HEK293 (cell line): Measurements from ENCODE around the gene CELF4.

Experiments used
- CTCF ChIA-PET: fragments of 350-600 bp; formaldehyde crosslinking; extraction: SDS; loops from one replicate; lab custom pipeline; 2021; ENCODE audit warnings: antibody characterized with exemption; lab: Yijun Ruan, JAX
- POLR2A ChIA-PET: fragments of 300-600 bp; formaldehyde crosslinking; extraction: SDS; loops from one replicate; lab custom pipeline; 2020; ENCODE audit warnings: antibody characterized with exemption, inconsistent platforms; lab: Yijun Ruan, JAX
- H3K27ac ChIP-seq: fragments of 200-500 bp; sonication (Bioruptor generic); 2 replicates; pipeline ENCODE4 v1.5.1; 2014; ENCODE audit warnings: low read depth, low read length, control low read depth, inconsistent platforms; ENCODE audit errors: extremely low read depth
- H3K36me3 ChIP-seq, 2 experiments: fragments of 200-500 bp in 1 of 2; sonication (Bioruptor generic) in 1 of 2; 1 replicate in 1 of 2; 2 replicates in 1 of 2; pipeline ENCODE4 v1.5.1; 2014 to 2017; ENCODE audit warnings: inconsistent platforms in 2 of 2, low read length in 2 of 2; ENCODE audit not compliant: control insufficient read depth in 2 of 2, insufficient read depth in 1 of 2
- H3K4me1 ChIP-seq: fragments of 200-500 bp; sonication (Bioruptor generic); 2 replicates; pipeline ENCODE4 v1.5.1; 2014; ENCODE audit warnings: mild to moderate bottlenecking, low read length, inconsistent platforms; ENCODE audit not compliant: control insufficient read depth, insufficient read depth
- H3K4me3 ChIP-seq: 2 replicates; pipeline ENCODE4 v1.5.1; 2011; ENCODE audit warnings: low read depth, mild to moderate bottlenecking, control low read depth, low read length, moderate library complexity
- H3K9me3 ChIP-seq: fragments of 200-500 bp; sonication (Bioruptor generic); 2 replicates; pipeline ENCODE4 v1.5.1; 2014; ENCODE audit warnings: low read depth, low read length, inconsistent platforms; ENCODE audit not compliant: control insufficient read depth, insufficient read depth
- HOXC10 ChIP-seq: sonication (generic); formaldehyde crosslinking; IDR thresholded peaks from 2 replicates; pipeline ENCODE4 v1.8.1; 2023; ENCODE audit warnings: mild to moderate bottlenecking, missing genetic modification reagents
- KLF16 ChIP-seq: fragments of 450-650 bp; formaldehyde crosslinking; IDR thresholded peaks from 2 replicates; pipeline ENCODE4 v1.5.1; 2017; ENCODE audit warnings: missing biosample characterization, missing genetic modification characterization
- SCRT1 ChIP-seq: fragments of 450-650 bp; formaldehyde crosslinking; IDR thresholded peaks from 2 replicates; pipeline ENCODE4 v1.5.1; 2016; ENCODE audit warnings: missing biosample characterization, missing genetic modification characterization, borderline replicate concordance
- ZNF121 ChIP-seq: fragments of 450-650 bp; formaldehyde crosslinking; IDR thresholded peaks from 2 replicates; pipeline ENCODE4 v1.5.1; 2016; ENCODE audit warnings: missing biosample characterization, missing genetic modification characterization
- ZNF354C ChIP-seq: fragments of 450-650 bp; formaldehyde crosslinking; IDR thresholded peaks from 2 replicates; pipeline ENCODE4 v1.5.1; 2016; ENCODE audit warnings: missing biosample characterization, missing genetic modification characterization, low read depth, borderline replicate concordance
- ZNF391 ChIP-seq: fragments of 450-650 bp; formaldehyde crosslinking; IDR thresholded peaks from 2 replicates; pipeline ENCODE4 v1.5.1; 2016; ENCODE audit warnings: low read depth, missing biosample characterization, missing genetic modification characterization, borderline replicate concordance
- ZNF423 ChIP-seq: fragments of 450-650 bp; formaldehyde crosslinking; IDR thresholded peaks from 2 replicates; pipeline ENCODE4 v1.5.1; 2016; ENCODE audit warnings: missing biosample characterization, missing genetic modification characterization
- ZNF501 ChIP-seq: fragments of 450-650 bp; formaldehyde crosslinking; IDR thresholded peaks from 2 replicates; pipeline ENCODE4 v1.5.1; 2016; ENCODE audit warnings: missing biosample characterization, missing genetic modification characterization
- ZNF529 ChIP-seq: fragments of 450-650 bp; formaldehyde crosslinking; IDR thresholded peaks from 2 replicates; pipeline ENCODE4 v1.5.1; 2017; ENCODE audit warnings: missing genetic modification characterization, missing biosample characterization; ENCODE audit not compliant: insufficient replicate concordance
- ZNF544 ChIP-seq: fragments of 450-650 bp; formaldehyde crosslinking; IDR thresholded peaks from 2 replicates; pipeline ENCODE4 v1.5.0; 2017; ENCODE audit warnings: missing biosample characterization, missing genetic modification characterization
- ZNF621 ChIP-seq: fragments of 450-650 bp; formaldehyde crosslinking; IDR thresholded peaks from 2 replicates; pipeline ENCODE4 v1.5.1; 2017; ENCODE audit warnings: missing biosample characterization, missing genetic modification characterization
- ZNF658 ChIP-seq: fragments of 450-650 bp; formaldehyde crosslinking; IDR thresholded peaks from 2 replicates; pipeline ENCODE4; 2016; ENCODE audit warnings: missing biosample characterization, missing genetic modification characterization
- ZNF701 ChIP-seq: fragments of 450-650 bp; formaldehyde crosslinking; IDR thresholded peaks from 2 replicates; pipeline ENCODE4 v1.5.1; 2016; ENCODE audit warnings: missing biosample characterization, missing genetic modification characterization
- ZNF747 ChIP-seq: fragments of 450-650 bp; formaldehyde crosslinking; IDR thresholded peaks from 2 replicates; pipeline ENCODE4 v1.5.1; 2016; ENCODE audit warnings: missing biosample characterization, missing genetic modification characterization
- TF ChIP-seq, protein P1 (sequence below): fragments of 450-650 bp; formaldehyde crosslinking; IDR thresholded peaks from 2 replicates; pipeline ENCODE4 v1.5.1; 2016; ENCODE audit warnings: missing biosample characterization, missing genetic modification characterization
- TF ChIP-seq, protein P2 (sequence below): fragments of 450-650 bp; formaldehyde crosslinking; IDR thresholded peaks from 2 replicates; pipeline ENCODE4 v1.5.1; 2016; ENCODE audit warnings: missing biosample characterization, missing genetic modification characterization, borderline replicate concordance
- TF ChIP-seq, protein P3 (sequence below): fragments of 450-650 bp; formaldehyde crosslinking; IDR thresholded peaks from 2 replicates; pipeline ENCODE4 v1.5.1; 2016; ENCODE audit warnings: missing biosample characterization, missing genetic modification characterization
- TF ChIP-seq, protein P4 (sequence below): fragments of 450-650 bp; formaldehyde crosslinking; IDR thresholded peaks from 2 replicates; pipeline ENCODE4 v1.5.0; 2017; ENCODE audit warnings: missing biosample characterization, missing genetic modification characterization, borderline replicate concordance
- TF ChIP-seq, protein P5 (sequence below): fragments of 450-650 bp; formaldehyde crosslinking; IDR thresholded peaks from 2 replicates; pipeline ENCODE4 v1.5.1; 2016; ENCODE audit warnings: missing biosample characterization, missing genetic modification characterization
- TF ChIP-seq, protein P6 (sequence below): fragments of 450-650 bp; formaldehyde crosslinking; conservative IDR thresholded peaks from 2 replicates; pipeline ENCODE4 v1.5.1; 2016; ENCODE audit warnings: low read depth, missing biosample characterization, missing genetic modification characterization

The CELF4 gene

DNA sequence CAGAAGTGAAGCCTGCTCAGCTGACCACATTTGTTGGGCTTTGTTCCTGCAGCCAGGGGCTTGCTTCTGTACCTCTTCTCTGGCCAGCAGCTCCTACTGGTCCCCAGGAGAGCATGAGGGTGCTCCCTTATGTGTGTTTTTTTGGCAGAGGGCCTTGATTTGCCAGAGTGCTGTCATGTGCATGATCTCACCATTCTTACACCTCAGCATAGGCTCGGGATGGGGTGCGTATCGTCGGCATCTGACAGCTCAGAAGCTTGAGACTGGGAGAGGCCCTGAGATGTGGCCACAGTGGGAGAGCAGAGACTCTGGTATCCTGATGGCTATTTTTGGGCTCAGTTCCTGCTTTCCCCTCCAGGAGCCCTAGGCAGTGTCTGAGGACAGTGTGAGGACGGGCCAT is 71.2 kb downstream of the CELF4 start (continued):
- TF ChIP-seq ZNF701 = no peak
- TF ChIP-seq ZNF544 = no peak
- TF ChIP-seq ZNF658 (tag by site-specific recombination) = no peak
- TF ChIP-seq, protein P1, sequence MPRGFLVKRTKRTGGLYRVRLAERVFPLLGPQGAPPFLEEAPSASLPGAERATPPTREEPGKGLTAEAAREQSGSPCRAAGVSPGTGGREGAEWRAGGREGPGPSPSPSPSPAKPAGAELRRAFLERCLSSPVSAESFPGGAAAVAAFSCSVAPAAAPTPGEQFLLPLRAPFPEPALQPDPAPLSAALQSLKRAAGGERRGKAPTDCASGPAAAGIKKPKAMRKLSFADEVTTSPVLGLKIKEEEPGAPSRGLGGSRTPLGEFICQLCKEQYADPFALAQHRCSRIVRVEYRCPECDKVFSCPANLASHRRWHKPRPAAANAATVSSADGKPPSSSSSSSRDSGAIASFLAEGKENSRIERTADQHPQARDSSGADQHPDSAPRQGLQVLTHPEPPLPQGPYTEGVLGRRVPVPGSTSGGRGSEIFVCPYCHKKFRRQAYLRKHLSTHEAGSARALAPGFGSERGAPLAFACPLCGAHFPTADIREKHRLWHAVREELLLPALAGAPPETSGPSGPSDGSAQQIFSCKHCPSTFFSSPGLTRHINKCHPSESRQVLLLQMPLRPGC (tag by site-specific recombination) = no peak
- TF ChIP-seq ZNF501 = no peak
- TF ChIP-seq HOXC10 (CRISPR knock-in tag) = no peak
- TF ChIP-seq, protein P2, sequence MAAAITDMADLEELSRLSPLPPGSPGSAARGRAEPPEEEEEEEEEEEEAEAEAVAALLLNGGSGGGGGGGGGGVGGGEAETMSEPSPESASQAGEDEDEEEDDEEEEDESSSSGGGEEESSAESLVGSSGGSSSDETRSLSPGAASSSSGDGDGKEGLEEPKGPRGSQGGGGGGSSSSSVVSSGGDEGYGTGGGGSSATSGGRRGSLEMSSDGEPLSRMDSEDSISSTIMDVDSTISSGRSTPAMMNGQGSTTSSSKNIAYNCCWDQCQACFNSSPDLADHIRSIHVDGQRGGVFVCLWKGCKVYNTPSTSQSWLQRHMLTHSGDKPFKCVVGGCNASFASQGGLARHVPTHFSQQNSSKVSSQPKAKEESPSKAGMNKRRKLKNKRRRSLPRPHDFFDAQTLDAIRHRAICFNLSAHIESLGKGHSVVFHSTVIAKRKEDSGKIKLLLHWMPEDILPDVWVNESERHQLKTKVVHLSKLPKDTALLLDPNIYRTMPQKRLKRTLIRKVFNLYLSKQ (tag by site-specific recombination) = no peak

DNA sequence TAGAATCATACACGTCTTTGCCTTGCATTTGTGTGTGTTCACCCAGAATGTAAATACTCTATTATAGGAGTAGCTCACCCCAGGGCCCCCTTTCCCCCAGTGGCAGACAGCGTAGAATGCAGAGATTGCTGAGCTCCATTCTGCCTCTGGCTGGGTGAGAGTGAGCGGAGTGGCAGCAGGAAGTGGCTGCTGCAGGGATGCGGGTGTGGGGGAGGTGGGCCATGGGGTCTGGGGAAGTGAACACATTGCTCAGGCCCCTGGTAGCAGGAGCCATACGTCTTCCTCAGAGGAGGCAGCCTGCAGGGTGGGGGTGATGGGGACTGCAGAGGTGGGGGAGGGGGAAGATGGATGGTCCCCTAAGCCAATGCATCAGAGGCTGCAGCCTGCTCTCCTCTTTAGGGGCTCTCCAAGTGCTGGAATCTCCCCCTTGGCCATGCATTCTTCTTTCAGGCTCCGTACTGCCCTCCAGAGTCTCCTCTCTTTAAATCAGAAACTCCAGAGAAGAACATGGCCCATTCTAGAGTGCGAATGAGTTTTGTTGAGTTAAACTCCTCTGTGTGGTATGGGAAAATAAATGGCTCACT is 72.2 kb downstream of the CELF4 start:
- H3K4me1 ChIP-seq = no peaks in the 10 kb centered on the region
- H3K27ac ChIP-seq = no peak overlapping the region
- no peak for TF ChIP-seq ZNF621 (tag by site-specific recombination)
- TF ChIP-seq KLF16 (tag by site-specific recombination) = no peak
- no peak for TF ChIP-seq ZNF544
- H3K4me3 ChIP-seq = no peak overlapping the region
- no peaks in the 10 kb centered on the region for H3K36me3 ChIP-seq
- no peaks in the 10 kb centered on the region for H3K9me3 ChIP-seq
- CTCF ChIA-PET = interaction anchor here (0.6 to 4.0 kb wide), 3 partner anchors 9 to 193 kb away, joined by 3 to 19 read pairs (median 3); no protein-coding TSS in a partner anchor
- POLR2A ChIA-PET = no interaction called here

DNA sequence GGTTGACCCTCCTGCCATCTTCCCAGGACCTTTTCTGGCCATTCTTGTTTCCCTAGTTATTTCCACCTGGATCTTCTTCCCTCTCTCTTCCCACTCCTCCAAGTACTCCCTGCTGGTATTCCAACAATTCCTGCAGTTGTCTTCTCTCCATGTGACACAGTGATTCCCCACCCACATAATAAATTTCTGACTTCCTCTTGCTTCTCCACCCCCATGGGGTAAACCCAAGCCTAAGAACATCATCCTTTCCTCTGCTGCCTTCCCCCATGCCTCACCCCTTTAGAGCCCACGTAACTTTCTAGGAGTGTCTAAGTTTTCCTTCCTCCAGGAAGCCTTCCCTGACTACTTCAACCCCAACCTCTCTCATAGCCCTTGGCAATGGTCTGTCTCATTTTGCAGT is 72.6 kb downstream of the CELF4 start:
- H3K4me3 ChIP-seq = no peak overlapping the region
- no peak overlapping the region for H3K27ac ChIP-seq
- H3K9me3 ChIP-seq = no peaks in the 10 kb centered on the region
- ChIA-PET CTCF (interaction anchor here (0.6 kb wide), 2 partner anchors 46 to 193 kb away, joined by 3 read pairs; no protein-coding TSS in a partner anchor), POLR2A (no interaction called here)
- H3K4me1 ChIP-seq = no peaks in the 10 kb centered on the region
- no peaks in the 10 kb centered on the region for H3K36me3 ChIP-seq
- TF ChIP-seq ZNF423 (tag by site-specific recombination) (no peak), ZNF121 (tag by site-specific recombination) (no peak), ZNF747 (no peak), ZNF354C (tag by site-specific recombination) (no peak), ZNF544 (no peak), ZNF391 (tag by site-specific recombination) (no peak), ZNF529 (tag by site-specific recombination) (no peak), KLF16 (tag by site-specific recombination) (no peak), SCRT1 (no peak)
- TF ChIP-seq, protein P3, sequence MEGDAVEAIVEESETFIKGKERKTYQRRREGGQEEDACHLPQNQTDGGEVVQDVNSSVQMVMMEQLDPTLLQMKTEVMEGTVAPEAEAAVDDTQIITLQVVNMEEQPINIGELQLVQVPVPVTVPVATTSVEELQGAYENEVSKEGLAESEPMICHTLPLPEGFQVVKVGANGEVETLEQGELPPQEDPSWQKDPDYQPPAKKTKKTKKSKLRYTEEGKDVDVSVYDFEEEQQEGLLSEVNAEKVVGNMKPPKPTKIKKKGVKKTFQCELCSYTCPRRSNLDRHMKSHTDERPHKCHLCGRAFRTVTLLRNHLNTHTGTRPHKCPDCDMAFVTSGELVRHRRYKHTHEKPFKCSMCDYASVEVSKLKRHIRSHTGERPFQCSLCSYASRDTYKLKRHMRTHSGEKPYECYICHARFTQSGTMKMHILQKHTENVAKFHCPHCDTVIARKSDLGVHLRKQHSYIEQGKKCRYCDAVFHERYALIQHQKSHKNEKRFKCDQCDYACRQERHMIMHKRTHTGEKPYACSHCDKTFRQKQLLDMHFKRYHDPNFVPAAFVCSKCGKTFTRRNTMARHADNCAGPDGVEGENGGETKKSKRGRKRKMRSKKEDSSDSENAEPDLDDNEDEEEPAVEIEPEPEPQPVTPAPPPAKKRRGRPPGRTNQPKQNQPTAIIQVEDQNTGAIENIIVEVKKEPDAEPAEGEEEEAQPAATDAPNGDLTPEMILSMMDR (tag by site-specific recombination) = no peak
- TF ChIP-seq, protein P4, sequence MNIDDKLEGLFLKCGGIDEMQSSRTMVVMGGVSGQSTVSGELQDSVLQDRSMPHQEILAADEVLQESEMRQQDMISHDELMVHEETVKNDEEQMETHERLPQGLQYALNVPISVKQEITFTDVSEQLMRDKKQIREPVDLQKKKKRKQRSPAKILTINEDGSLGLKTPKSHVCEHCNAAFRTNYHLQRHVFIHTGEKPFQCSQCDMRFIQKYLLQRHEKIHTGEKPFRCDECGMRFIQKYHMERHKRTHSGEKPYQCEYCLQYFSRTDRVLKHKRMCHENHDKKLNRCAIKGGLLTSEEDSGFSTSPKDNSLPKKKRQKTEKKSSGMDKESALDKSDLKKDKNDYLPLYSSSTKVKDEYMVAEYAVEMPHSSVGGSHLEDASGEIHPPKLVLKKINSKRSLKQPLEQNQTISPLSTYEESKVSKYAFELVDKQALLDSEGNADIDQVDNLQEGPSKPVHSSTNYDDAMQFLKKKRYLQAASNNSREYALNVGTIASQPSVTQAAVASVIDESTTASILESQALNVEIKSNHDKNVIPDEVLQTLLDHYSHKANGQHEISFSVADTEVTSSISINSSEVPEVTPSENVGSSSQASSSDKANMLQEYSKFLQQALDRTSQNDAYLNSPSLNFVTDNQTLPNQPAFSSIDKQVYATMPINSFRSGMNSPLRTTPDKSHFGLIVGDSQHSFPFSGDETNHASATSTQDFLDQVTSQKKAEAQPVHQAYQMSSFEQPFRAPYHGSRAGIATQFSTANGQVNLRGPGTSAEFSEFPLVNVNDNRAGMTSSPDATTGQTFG = no peak
- TF ChIP-seq, protein P5, sequence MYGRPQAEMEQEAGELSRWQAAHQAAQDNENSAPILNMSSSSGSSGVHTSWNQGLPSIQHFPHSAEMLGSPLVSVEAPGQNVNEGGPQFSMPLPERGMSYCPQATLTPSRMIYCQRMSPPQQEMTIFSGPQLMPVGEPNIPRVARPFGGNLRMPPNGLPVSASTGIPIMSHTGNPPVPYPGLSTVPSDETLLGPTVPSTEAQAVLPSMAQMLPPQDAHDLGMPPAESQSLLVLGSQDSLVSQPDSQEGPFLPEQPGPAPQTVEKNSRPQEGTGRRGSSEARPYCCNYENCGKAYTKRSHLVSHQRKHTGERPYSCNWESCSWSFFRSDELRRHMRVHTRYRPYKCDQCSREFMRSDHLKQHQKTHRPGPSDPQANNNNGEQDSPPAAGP (tag by site-specific recombination) = no peak
- TF ChIP-seq, protein P6, sequence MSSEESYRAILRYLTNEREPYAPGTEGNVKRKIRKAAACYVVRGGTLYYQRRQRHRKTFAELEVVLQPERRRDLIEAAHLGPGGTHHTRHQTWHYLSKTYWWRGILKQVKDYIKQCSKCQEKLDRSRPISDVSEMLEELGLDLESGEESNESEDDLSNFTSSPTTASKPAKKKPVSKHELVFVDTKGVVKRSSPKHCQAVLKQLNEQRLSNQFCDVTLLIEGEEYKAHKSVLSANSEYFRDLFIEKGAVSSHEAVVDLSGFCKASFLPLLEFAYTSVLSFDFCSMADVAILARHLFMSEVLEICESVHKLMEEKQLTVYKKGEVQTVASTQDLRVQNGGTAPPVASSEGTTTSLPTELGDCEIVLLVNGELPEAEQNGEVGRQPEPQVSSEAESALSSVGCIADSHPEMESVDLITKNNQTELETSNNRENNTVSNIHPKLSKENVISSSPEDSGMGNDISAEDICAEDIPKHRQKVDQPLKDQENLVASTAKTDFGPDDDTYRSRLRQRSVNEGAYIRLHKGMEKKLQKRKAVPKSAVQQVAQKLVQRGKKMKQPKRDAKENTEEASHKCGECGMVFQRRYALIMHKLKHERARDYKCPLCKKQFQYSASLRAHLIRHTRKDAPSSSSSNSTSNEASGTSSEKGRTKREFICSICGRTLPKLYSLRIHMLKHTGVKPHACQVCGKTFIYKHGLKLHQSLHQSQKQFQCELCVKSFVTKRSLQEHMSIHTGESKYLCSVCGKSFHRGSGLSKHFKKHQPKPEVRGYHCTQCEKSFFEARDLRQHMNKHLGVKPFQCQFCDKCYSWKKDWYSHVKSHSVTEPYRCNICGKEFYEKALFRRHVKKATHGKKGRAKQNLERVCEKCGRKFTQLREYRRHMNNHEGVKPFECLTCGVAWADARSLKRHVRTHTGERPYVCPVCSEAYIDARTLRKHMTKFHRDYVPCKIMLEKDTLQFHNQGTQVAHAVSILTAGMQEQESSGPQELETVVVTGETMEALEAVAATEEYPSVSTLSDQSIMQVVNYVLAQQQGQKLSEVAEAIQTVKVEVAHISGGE (tag by site-specific recombination) = no peak
